DMS114 treated with DMSO at 0.1 percent for 48 hours (cell line): Measurements from ENCODE around the gene SPARCL1.
"Not testable (repeated sequence)": the region's sequence is repeated elsewhere in the genome, so short reads cannot be mapped to it uniquely, and the experiment has no call there.

Source experiments
- DNase-seq: peaks from one replicate; lab custom pipeline; 2025; ENCODE audit not compliant: unreplicated experiment; lab: John Stamatoyannopoulos, UW

SPARCL1 gene

GRCh38 chr4:87502580-87503238 is 26.5 kb downstream of the SPARCL1 start:
- no peak for DNase-seq

GRCh38 chr4:87500092-87500462 is 29.1 kb downstream of the SPARCL1 start:
- no peak for DNase-seq

- DNase-seq = no peak
These were observed 29.6 kb downstream of the SPARCL1 start for GRCh38 chr4:87499403-87500091.

DNA sequence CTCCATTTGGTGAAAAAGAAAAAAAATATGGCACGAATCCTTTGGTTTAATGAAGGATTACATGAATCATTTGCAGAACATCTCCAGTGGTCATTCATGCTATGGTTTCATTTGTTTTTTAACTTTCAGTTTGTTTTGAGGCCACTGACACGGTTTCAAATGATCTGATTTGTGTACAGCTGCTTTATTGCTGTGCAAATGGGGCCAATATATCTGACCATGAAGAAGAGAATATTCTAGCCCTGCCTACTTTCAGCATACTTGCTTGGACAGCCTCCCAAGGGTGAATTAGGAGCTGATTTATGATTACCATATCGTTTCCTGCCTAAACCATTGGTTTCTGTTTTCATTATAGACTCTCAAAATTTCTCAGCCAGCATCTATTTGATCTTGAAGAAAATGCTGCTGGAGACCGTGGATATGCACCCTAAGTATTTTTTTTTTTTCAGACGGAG is 30.7 kb downstream of the SPARCL1 start:
- no peak for DNase-seq

DNA sequence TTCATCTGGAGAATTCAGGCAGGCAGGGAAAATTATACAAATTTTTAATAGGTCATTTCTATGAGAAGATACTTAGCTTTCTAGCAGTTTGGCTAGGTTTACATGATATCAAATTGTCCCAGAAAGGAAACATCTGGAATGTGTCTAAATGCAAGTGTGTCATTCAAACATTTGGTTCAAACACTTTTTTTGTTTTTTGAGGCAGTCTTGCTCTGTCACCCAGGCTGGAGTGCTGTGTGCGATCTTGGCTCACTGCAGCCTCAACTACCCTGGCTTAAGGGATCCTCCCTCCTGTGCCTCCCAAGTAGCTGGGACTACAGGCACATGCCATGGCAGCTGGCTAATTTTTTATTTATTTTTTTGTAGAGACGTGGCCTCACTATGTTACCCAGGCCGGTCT is 31.6 kb downstream of the SPARCL1 start:
- DNase-seq = no peak

DNA sequence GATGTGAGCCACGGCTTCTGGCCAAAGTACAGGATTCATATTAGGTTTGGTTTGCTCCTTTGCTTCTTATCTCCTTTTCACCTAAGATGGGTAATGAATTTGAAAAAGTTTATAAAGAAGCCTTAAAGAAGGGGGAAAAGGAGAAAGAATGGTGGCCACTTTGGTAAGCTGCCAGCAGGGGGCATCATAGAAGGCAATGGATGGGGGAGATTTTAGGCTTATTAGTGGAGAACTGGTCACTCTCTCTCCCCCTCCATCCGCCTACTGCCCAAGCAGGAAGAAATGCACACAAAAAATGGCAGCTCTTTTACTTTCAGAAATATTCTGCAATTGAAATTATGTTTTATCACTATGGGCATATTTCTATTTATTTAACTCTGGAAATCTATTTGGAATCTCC is 32.0 kb downstream of the SPARCL1 start:
- no peak for DNase-seq

- DNase-seq = no peak
These were observed 36.1 kb downstream of the SPARCL1 start for GRCh38 chr4:87493115-87493514.

GRCh38 chr4:87491851-87492250 is 37.3 kb downstream of the SPARCL1 start:
- DNase-seq = not testable (repeated sequence)

GRCh38 chr4:87491436-87491835 is 37.7 kb downstream of the SPARCL1 start:
- no peak for DNase-seq

GRCh38 chr4:87490664-87491369 is 38.4 kb downstream of the SPARCL1 start:
- DNase-seq = no peak

GRCh38 chr4:87489678-87490077 is 39.5 kb downstream of the SPARCL1 start:
- no peak for DNase-seq

- DNase-seq = not testable (repeated sequence)
These were observed 40.5 kb downstream of the SPARCL1 start for GRCh38 chr4:87488666-87489065.

DNA sequence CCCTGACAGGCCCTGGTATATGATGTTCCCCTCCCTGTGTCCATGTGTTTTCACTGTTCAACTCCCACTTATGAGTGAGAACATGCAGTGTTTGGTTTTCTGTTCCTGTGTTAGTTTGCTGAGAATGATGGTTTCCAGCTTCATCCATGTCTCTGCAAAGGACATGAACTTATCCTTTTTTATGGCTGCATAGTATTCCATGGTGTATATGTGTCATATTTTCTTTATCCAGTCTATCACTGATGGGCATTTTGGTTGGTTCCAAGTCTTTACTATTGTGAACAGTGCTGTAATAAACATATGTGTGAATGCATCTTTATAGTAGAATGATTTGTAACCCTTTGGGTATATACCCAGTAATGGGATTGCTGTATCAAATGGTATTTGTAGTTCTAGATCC is 45.9 kb downstream of the SPARCL1 start:
- not testable (repeated sequence) for DNase-seq

GRCh38 chr4:87481377-87481776 is 47.8 kb downstream of the SPARCL1 start:
- no peak for DNase-seq

GRCh38 chr4:87478732-87479250 is 50.4 kb downstream of the SPARCL1 start:
- no peak for DNase-seq

GRCh38 chr4:87476934-87477333 is 52.2 kb downstream of the SPARCL1 start:
- no peak for DNase-seq

- no peak for DNase-seq
These were observed 59.8 kb downstream of the SPARCL1 start for GRCh38 chr4:87469390-87469789.

- peak; percentile 42 for DNase-seq
These were observed 63.3 kb downstream of the SPARCL1 start for GRCh38 chr4:87465739-87466366.

DNA sequence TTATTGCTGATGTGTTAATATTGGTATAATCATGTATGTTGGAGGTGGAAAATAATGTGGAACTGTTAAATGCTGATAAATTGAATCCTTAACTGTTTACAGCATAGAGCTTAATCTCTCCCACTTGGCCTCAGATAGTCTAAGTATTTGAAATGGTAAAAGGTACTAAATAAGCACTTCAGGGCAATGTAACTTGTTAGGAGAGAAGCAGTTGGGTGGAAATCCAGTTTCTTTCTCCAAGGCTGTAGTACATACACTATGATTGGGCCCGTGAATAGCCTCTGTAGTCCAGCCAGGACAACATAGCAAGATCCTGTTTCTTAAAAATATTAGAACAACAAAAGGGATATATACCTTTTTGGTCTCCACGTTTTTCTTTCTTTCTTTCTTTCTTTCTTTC is 67.1 kb downstream of the SPARCL1 start:
- DNase-seq = no peak

GRCh38 chr4:87461281-87461700 is 67.9 kb downstream of the SPARCL1 start:
- no peak for DNase-seq

GRCh38 chr4:87458913-87459312 is 70.3 kb downstream of the SPARCL1 start:
- no peak for DNase-seq
